GM12892 (cell line): Measurements from ENCODE around the gene MAGEB2.

Source experiments
- POLR2AphosphoS5 ChIP-seq: IDR thresholded peaks from 2 replicates; pipeline ENCODE4 v1.6.1; 2011; ENCODE audit warnings: low read depth, low read length, control low read depth
- TAF1 ChIP-seq: IDR thresholded peaks from 2 replicates; pipeline ENCODE4 v1.6.1; 2011; ENCODE audit warnings: low read depth, mild to moderate bottlenecking, control low read depth, low read length, borderline replicate concordance

DNA sequence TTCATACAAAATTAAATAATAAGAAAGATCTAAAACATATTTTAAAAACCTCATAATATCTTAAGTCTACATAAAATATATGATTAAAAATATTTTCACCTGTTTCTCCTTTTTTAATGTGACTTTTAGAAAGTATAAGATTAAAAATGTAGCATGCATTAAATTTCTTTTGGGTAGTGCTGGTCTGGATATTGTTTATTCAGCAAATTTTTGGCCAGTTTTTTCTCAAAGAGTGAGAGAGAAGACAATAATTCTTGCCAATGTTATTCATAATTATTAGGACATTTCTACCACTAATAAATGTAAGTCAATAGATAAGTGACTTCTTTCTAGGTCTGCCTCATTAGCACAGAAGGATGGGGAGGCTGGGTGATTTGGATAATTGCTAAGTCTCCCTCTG is 45.6 kb downstream of the MAGEB2 start:
- TF ChIP-seq POLR2AphosphoS5: no peak
- TF ChIP-seq TAF1: no peak
